Measurements from ENCODE around the gene NKTR. TPM values are rescaled to one million over a fixed set of nuclear protein-coding genes. Genes with fewer than 3 reads are reported as not detected.

The NKTR gene
- total RNA-seq, 6 donors from 2014 or later: 53.7 to 231 (median 103) TPM

DNA sequence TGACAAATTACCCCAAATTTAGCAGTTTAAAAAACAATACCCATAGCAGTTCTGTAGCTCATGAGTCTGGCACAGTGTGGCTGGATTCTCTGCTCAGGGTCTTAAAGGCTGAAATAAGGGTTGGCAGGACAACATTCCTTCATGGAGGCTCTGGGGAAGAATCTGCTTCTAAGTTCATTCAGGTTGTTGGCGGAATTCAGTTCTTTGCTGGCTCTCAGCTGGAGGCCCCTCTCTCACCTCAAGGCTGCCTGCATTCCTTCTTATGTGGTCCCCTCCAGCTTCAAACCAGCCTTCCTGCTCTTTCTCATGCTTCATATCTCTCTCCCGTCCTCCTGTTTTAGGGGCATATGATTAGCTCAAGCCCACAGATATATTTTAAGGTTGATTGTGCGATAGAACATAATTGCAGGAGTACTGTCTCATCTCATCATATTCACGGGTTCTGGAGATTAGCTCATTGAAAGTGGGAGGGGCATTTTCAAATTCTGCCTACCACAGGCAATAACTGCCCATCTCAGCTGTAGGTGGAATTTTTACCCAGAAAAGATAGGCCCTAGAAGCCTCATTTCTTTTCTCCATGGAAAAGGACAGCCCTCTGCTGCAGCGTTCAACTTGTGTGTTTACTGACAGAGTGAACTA lies 47.5 kb downstream of the NKTR start:
- 88 to 90% methylated on average over 5 of the region's 5 CpGs for WGBS, 2 donors

DNA sequence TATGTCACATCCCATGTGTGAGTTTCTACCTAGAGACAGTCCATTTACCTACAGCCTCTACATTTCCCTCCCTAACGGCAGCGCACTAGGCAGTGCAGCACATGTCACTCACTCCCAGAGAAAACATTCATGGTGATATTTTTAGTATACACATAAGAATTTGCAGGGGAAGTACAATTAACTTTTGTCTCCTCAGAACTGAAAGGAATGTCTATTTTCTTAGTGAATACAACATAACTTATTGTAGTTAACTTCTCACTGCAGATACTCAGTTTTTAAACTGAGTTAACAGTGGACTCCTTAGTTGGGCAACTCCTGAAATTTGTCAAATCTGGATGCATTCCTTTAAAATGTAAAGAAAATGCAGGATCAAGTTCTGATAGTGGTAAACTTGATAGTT lies 48.5 kb downstream of the NKTR start:
- no peak for ATAC-seq (ENCODE audit: low FRiP score in 2 of 2)

More for the DNA sequence above, 47.5 kb downstream of the NKTR start:
- Histone ChIP-seq H3K27me3 (no peaks in the 10 kb centered on the region), H3K27ac (no peak overlapping the region), H3K4me1 (peaks cover 10 to 22% (median 17%) of the 10 kb centered on the region in 4 donors), H3K36me3 (peaks cover 31 to 62% (median 44%) of the 10 kb centered on the region in 4 donors), H3K9me3 (no peaks in the 10 kb centered on the region), H3K4me3 (no peak overlapping the region)
- ATAC-seq (ENCODE audit: low FRiP score in 2 of 2): no peak
- no peak for DNase-seq
- no peak for TF ChIP-seq POLR2A (IDR thresholded peaks at IDR 0.05)
- TF ChIP-seq, protein P1, sequence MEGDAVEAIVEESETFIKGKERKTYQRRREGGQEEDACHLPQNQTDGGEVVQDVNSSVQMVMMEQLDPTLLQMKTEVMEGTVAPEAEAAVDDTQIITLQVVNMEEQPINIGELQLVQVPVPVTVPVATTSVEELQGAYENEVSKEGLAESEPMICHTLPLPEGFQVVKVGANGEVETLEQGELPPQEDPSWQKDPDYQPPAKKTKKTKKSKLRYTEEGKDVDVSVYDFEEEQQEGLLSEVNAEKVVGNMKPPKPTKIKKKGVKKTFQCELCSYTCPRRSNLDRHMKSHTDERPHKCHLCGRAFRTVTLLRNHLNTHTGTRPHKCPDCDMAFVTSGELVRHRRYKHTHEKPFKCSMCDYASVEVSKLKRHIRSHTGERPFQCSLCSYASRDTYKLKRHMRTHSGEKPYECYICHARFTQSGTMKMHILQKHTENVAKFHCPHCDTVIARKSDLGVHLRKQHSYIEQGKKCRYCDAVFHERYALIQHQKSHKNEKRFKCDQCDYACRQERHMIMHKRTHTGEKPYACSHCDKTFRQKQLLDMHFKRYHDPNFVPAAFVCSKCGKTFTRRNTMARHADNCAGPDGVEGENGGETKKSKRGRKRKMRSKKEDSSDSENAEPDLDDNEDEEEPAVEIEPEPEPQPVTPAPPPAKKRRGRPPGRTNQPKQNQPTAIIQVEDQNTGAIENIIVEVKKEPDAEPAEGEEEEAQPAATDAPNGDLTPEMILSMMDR (IDR thresholded peaks at IDR 0.05): no peak
- no peak for TF ChIP-seq EP300 (IDR thresholded peaks at IDR 0.05)
- no peak for TF ChIP-seq POLR2AphosphoS5 (IDR thresholded peaks at IDR 0.05)

DNA sequence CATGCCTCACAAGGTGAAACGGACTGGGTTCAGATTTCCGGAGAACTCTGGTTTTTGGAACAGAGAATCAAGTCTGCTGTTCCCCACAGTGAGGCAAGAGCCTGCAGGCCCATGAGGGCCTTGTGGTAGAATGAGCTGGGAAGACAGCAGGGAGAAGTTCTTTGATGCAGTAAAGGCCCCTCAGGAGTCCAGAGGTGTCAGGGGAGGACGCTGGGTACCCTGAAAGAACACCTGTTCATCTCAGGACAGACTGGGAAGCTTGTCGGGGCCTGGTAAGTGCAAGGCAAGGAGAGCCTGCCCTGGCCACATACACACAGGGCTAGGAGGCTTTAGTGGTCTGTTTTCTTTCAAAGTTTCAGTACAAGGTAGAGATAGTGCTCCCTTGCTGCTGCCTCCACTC lies 49.3 kb downstream of the NKTR start:
- H3K4me3 ChIP-seq: no peak overlapping the region
- no peaks in the 10 kb centered on the region for H3K9me3 ChIP-seq
- DNase-seq (no peak), ATAC-seq (ENCODE audit: low FRiP score in 2 of 2) (no peak)
- TF ChIP-seq, protein P1 (IDR thresholded peaks at IDR 0.05): no peak
- TF ChIP-seq POLR2A (IDR thresholded peaks at IDR 0.05) (no peak), EP300 (IDR thresholded peaks at IDR 0.05) (no peak), POLR2AphosphoS5 (IDR thresholded peaks at IDR 0.05) (no peak)
- H3K36me3 ChIP-seq: peaks cover 15 to 43% (median 26%) of the 10 kb centered on the region in 4 donors
- peaks cover 21 to 35% (median 26%) of the 10 kb centered on the region in 4 donors for H3K4me1 ChIP-seq
- peak overlapping the region in 1 of 4 donors; percentile 32 for H3K27ac ChIP-seq
- 90 to 94% methylated on average over 4 of the region's 4 CpGs for WGBS, 2 donors
- no peaks in the 10 kb centered on the region for H3K27me3 ChIP-seq

More for the DNA sequence above, 48.5 kb downstream of the NKTR start:
- 88 to 93% methylated on average over 2 of the region's 2 CpGs for WGBS, 2 donors
- Histone ChIP-seq H3K27me3 (no peaks in the 10 kb centered on the region), H3K9me3 (no peaks in the 10 kb centered on the region), H3K4me3 (no peak overlapping the region), H3K4me1 (peaks cover 19 to 33% (median 25%) of the 10 kb centered on the region in 4 donors), H3K36me3 (peaks cover 22 to 51% (median 34%) of the 10 kb centered on the region in 4 donors), H3K27ac (peak overlapping the region in 1 of 4 donors; percentile 43)
- TF ChIP-seq POLR2A (IDR thresholded peaks at IDR 0.05) (no peak), POLR2AphosphoS5 (IDR thresholded peaks at IDR 0.05) (no peak), EP300 (IDR thresholded peaks at IDR 0.05) (no peak)
- TF ChIP-seq, protein P1 (IDR thresholded peaks at IDR 0.05): no peak
- no peak for DNase-seq

DNA sequence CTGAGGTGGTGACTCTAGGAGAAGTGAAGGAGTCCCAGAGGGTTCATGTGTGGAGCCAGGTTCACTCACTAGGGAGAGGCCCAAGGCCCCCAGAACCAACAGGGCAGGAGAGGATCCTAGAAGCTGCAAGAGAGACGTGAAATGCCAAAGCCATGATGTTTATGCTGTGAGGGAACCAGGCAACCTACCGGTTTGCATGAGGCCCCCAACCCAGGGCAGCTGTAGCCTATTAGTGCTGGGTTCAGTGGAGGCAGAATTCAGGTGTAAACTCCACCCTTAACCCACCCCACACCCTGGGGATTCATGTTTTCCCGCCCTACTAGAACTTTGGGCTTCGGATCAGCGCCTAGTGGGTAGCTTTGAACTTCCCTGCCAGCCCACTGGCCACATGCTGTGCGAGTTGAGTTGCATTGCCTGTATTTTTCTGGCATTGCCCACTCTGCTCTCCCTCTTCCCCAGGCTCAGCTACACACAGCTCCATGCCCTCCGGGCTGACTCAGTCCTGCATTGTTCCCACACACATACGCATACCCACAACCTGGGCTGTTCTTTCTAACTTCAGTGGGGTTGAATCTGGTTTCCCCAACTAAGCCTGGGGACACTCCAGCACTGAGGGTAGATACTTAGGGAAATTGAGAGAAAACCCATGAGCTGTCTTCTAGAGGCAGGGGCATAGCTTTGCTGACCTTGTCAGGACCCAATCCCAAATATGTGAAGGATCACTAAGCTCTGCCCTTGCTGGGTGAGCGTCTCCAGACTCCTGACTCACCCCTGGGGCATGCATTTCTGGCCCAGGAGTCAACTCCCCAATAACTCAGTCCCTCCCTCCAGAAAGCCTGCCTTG lies 51.0 kb downstream of the NKTR start:
- ATAC-seq (ENCODE audit: low FRiP score in 2 of 2): no peak
- no peaks in the 10 kb centered on the region for H3K27me3 ChIP-seq
- TF ChIP-seq POLR2AphosphoS5 (IDR thresholded peaks at IDR 0.05) (no peak), POLR2A (IDR thresholded peaks at IDR 0.05) (no peak), EP300 (IDR thresholded peaks at IDR 0.05) (no peak)
- TF ChIP-seq, protein P1 (IDR thresholded peaks at IDR 0.05): no peak
- H3K4me1 ChIP-seq: peaks cover 33 to 48% (median 39%) of the 10 kb centered on the region in 4 donors
- no peak for DNase-seq
- WGBS, 2 donors: 82 to 90% methylated on average over 8 to 9 of the region's 9 CpGs
- H3K27ac ChIP-seq: peak overlapping the region in 1 of 4 donors; percentile 90
- H3K9me3 ChIP-seq: no peaks in the 10 kb centered on the region
- H3K4me3 ChIP-seq: no peak overlapping the region
- peaks cover 2 to 26% (median 14%) of the 10 kb centered on the region in 4 donors for H3K36me3 ChIP-seq

Measured in upper lobe of left lung (tissue), 6 donors.